ENCODE results near the gene SDHAF2. TPM values are rescaled to one million over a fixed set of nuclear protein-coding genes. Genes with fewer than 3 reads are reported as not detected.

The SDHAF2 gene
- total and polyA plus RNA-seq, 2 of the 13 experiments (the other 11 are each of a cell fraction or from before 2014, with no cell fraction given) = 44.2 to 70.4 TPM

- no peak for TF ChIP-seq DBP (CRISPR knock-in tag; IDR thresholded peaks at IDR 0.05; ENCODE audit: not compliant biosample characterization)
These were observed 22.8 kb upstream of the SDHAF2 start (continued) for GRCh38 chr11:61406991-61407728.

GRCh38 chr11:61411589-61411988 is 18.3 kb upstream of the SDHAF2 start:
- Histone ChIP-seq H3K79me2 (ENCODE audit: insufficient read depth, low read length) (no peaks in the 10 kb centered on the region), H3K4me1 (ENCODE audit: insufficient read depth, low read length) (no peaks in the 10 kb centered on the region), H3K27me3 (ENCODE audit: control insufficient read depth in 1 of 2, insufficient read depth in 2 of 2, low read length in 2 of 2) (no peaks in the 10 kb centered on the region), H3K9ac (ENCODE audit: insufficient read depth, low read depth, low read length) (no peak overlapping the region), H3K9me3 (ENCODE audit: low read length) (no peaks in the 10 kb centered on the region), H3K27ac (ENCODE audit: extremely low read length, insufficient read depth, low read length) (no peak overlapping the region), H3K4me2 (ENCODE audit: low read depth, low read length) (no peak overlapping the region), H2AFZ (ENCODE audit: low read length) (no peak overlapping the region), H4K20me1 (ENCODE audit: insufficient read depth, low read length) (no peaks in the 10 kb centered on the region), H3K36me3 (replicated peaks in 1 of 2; ENCODE audit: control insufficient read depth in 1 of 2, insufficient read depth in 2 of 2, low read length in 2 of 2) (peaks cover 38 to 91% of the 10 kb centered on the region in 2 experiments), H3K4me3 (replicated peaks in 1 of 3; ENCODE audit: insufficient read depth in 1 of 3, low read depth in 2 of 3, low read length in 3 of 3) (no peak overlapping the region)
- WGBS (ENCODE audit: low lambda C conversion rate) = 86% methylated on average over 9 of the region's 9 CpGs
- in situ Hi-C loops (cut with HindIII; ENCODE audit: extremely low pct_ligation_motif_present, low pct_unique_long_range_greater_than_20kb) (no loop called here), intact Hi-C loops (cut with micrococcal nuclease; ENCODE audit: unreplicated experiment) (no loop called here)
- no peak for DNase-seq (ENCODE audit: low spot score)
- TF ChIP-seq ZFP41 (CRISPR knock-in tag; IDR thresholded peaks at IDR 0.05; ENCODE audit: borderline replicate concordance) (no peak), THAP7 (CRISPR knock-in tag; IDR thresholded peaks at IDR 0.05) (no peak), DR1 (CRISPR knock-in tag; IDR thresholded peaks at IDR 0.05) (no peak), BATF2 (CRISPR knock-in tag; IDR thresholded peaks at IDR 0.05) (no peak), ZNF713 (CRISPR knock-in tag; IDR thresholded peaks at IDR 0.05) (no peak), HMGXB3 (CRISPR knock-in tag; IDR thresholded peaks at IDR 0.05; ENCODE audit: borderline replicate concordance) (no peak), RBM22 (optimal IDR thresholded peaks at IDR 0.05; ENCODE audit: low read length) (peak; percentile 75), POLR2A (IDR thresholded peaks at IDR 0.05; ENCODE audit: insufficient read depth in 1 of 2, low read depth in 2 of 2, low read length in 2 of 2) (0 out of 4 replicates have a peak, but pooled peaks of 1 of the 2 experiments have one; percentile 23), HNRNPL (IDR thresholded peaks at IDR 0.05; ENCODE audit: low read depth, low read length) (no peak), POLR2G (IDR thresholded peaks at IDR 0.05; ENCODE audit: low read depth, low read length) (0 out of 2 replicates have a peak, but pooled peaks have one; percentile 36), NFYC (CRISPR knock-in tag; IDR thresholded peaks at IDR 0.05) (no peak), ZBTB2 (CRISPR knock-in tag; IDR thresholded peaks at IDR 0.05; ENCODE audit: low read depth) (no peak)
- FAIRE-seq = no peak
- ChIA-PET POLR2A (interaction anchor here (1.8 kb wide), 1 partner anchor 18 kb away, joined by 7 read pairs; the partner anchor contains the start of genes CPSF7 and SDHAF2), CTCF (ENCODE audit: low intra/inter-chr PET ratio, low total read pairs) (no interaction called here)
- no TSS peak for BruUV-seq (replicated peaks)
- ATAC-seq = no peak
